Effector memory CD8-positive, alpha-beta T cell (primary cell): ENCODE results near the gene CENPT.
A peak's percentile ranks its signal among the peaks of the same experiment; 100 is the strongest.
"Not testable (repeated sequence)": the region's sequence is repeated elsewhere in the genome, so short reads cannot be mapped to it uniquely, and the experiment has no call there.

Experiments used
- ATAC-seq: fragments of 150-1000 bp; cut with Tn5 transposase; replicated peaks from 2 replicates; pipeline ENCODE4 v1.10.0; 2021; ENCODE audit warnings: mild to moderate bottlenecking, moderate library complexity
- DNase-seq, 3 experiments: peaks; one replicate each; pipeline ENCODE4 v3.0.0; 2021
- H3K27ac Mint-ChIP-seq, 2 donors: one replicate each; pipeline ENCODE4 v1.8.0; 2022; ENCODE audit warnings: mild to moderate bottlenecking in 2 of 2, mixed read lengths in 2 of 2, moderate library complexity in 2 of 2
- H3K27me3 Mint-ChIP-seq, 2 donors: one replicate each; pipeline ENCODE4 v1.8.0; 2022; ENCODE audit warnings: mixed read lengths in 2 of 2
- H3K36me3 Mint-ChIP-seq: one replicate; pipeline ENCODE4 v1.8.0; 2022; ENCODE audit warnings: mild to moderate bottlenecking, moderate library complexity, mixed read lengths; ENCODE audit not compliant: insufficient read depth
- H3K4me1 Mint-ChIP-seq, 2 donors: one replicate each; pipeline ENCODE4 v1.8.0; 2022; ENCODE audit warnings: low read depth in 2 of 2, mixed read lengths in 2 of 2
- H3K4me3 Mint-ChIP-seq, 2 donors: one replicate each; pipeline ENCODE4 v1.8.0; 2022; ENCODE audit warnings: mild to moderate bottlenecking in 2 of 2, mixed read lengths in 2 of 2, moderate library complexity in 2 of 2
- H3K9me3 Mint-ChIP-seq, 2 donors: one replicate each; pipeline ENCODE4 v1.8.0; 2022; ENCODE audit warnings: mixed read lengths in 2 of 2

Gene CENPT

DNA sequence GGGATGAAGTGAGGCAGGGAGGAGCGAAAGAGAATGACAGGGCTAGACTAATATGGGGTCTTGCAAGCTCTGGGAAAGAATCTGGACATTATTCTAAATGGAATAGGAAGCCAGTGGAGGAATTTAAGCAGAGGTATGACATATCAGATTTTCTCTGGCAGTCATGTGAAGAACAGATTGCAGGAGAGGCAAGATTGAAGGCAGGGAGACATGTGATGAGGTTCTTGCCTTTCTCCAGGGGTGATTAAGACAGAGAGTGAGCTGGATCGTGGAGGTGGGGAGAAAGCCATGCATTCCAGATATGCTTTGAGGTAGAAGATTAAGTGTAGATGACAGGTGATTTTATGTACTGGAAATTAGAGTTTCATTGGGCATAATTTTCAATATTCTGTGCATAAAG is 9.7 kb downstream of the CENPT start:
- H3K4me1 Mint-ChIP-seq: peaks cover 13 to 19% of the 10 kb centered on the region in 2 donors
- DNase-seq (no peak), ATAC-seq (no peak)
- no peak overlapping the region for H3K4me3 Mint-ChIP-seq
- no peaks in the 10 kb centered on the region for H3K27me3 Mint-ChIP-seq
- H3K36me3 Mint-ChIP-seq: peaks cover 20% of the 10 kb centered on the region
- no peaks in the 10 kb centered on the region for H3K9me3 Mint-ChIP-seq
- no peak overlapping the region for H3K27ac Mint-ChIP-seq

GRCh38 chr16:67837190-67837589 is 10.3 kb downstream of the CENPT start:
- Mint-ChIP-seq H3K36me3 (peaks cover 16% of the 10 kb centered on the region), H3K4me1 (peaks cover 16 to 19% of the 10 kb centered on the region in 2 donors)
- not testable (repeated sequence) for H3K27ac Mint-ChIP-seq, DNase-seq, H3K4me3 Mint-ChIP-seq, H3K9me3 Mint-ChIP-seq, ATAC-seq, H3K27me3 Mint-ChIP-seq

DNA sequence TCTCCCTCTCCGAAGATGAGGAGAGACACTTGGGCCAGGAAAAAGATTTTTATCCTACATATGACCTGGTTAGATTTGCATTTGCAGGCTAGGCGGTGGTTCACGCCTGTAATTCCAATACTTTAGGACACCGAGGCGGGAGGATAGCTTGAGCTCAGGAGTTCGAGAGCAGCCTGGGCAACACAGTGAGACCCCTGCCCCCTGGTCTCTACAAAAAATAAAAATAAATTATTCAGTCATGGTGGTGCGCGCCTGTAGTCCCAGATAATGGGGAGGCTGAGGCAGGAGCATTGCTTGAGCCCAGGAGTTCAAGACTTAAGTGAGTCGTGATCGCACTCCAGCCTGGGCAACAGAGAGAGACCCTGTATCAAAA is 13.3 kb downstream of the CENPT start:
- H3K27ac Mint-ChIP-seq: peak overlapping the region in 1 of 2 donors; percentile 91
- no peaks in the 10 kb centered on the region for H3K9me3 Mint-ChIP-seq
- no peaks in the 10 kb centered on the region for H3K27me3 Mint-ChIP-seq
- peaks cover 15% of the 10 kb centered on the region for H3K36me3 Mint-ChIP-seq
- ATAC-seq (no peak), DNase-seq (no peak)
- H3K4me1 Mint-ChIP-seq: peaks cover 9 to 17% of the 10 kb centered on the region in 2 donors
- peak overlapping the region; percentile 91 to 93 for H3K4me3 Mint-ChIP-seq

DNA sequence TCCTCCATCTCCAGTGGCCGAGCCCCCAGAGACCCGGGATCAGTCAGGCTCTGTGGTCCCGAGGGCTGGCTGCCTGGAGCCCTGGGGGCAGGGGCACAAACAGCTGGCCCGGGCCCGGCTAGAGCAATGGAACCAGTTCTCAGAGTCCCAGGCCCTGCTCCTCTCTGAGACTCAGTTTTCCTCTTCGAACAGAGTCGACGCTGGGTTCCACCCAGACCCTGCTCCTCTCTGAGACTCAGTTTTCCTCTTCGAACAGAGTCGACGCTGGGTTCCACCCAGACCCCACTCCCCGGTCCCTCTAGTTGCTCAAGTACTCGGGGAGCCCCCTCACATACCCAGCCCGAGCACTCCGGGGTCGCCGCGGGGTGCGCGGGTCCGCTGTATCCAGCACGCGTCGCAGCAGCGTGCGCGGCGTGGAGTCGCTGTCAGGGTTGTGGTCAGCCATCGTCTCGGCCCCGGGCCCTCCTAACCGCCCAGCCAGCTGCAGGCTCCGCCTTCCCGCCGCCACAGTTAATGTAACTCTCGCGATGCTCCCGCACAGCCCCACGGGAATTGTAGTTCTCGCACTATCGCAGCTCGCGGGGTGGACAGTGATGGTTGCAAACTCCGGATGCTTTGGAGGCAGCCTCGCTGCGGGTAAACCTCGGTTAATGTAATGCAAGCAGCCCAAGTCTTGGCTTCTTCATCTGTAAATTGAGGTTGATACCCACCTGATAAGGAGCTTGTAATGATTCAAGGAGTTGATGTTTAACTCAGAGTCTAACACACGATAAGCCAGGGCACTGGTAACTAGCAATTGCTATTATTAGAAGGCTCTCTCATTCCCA is 13.9 kb downstream of the CENPT start:
- Mint-ChIP-seq H3K27ac (peak overlapping the region; percentile 91), H3K4me1 (peaks cover 9 to 17% of the 10 kb centered on the region in 2 donors), H3K36me3 (peaks cover 15% of the 10 kb centered on the region), H3K27me3 (no peaks in the 10 kb centered on the region), H3K9me3 (no peaks in the 10 kb centered on the region), H3K4me3 (peak overlapping the region; percentile 91 to 93)
- ATAC-seq: peak; percentile 99
- peak; percentile 94 to 96 (median 95) for DNase-seq

DNA sequence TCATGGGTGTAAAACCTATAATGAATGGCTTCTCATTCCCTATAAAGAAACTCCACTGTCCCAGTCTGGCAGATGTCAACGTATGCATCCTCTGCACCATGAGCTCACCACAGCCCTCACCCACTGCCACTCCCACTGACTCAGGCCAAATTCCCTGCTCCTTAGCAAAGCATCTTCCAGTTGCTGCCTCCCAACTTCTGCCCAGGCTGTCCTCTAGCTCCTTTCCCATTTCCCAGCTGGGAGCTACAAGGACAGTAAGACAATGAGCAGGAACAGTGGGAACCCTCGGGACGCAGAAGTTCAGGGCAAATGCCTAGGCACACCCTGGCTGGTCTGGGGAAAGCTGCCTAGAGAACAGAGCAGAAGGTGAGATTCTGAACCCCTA is 14.5 kb downstream of the CENPT start:
- ATAC-seq (no peak), DNase-seq (no peak)
- Mint-ChIP-seq H3K4me1 (peaks cover 9 to 17% of the 10 kb centered on the region in 2 donors), H3K27me3 (no peaks in the 10 kb centered on the region), H3K4me3 (peak overlapping the region; percentile 91 to 93), H3K9me3 (no peaks in the 10 kb centered on the region), H3K36me3 (peaks cover 15% of the 10 kb centered on the region), H3K27ac (peak overlapping the region; percentile 91)

DNA sequence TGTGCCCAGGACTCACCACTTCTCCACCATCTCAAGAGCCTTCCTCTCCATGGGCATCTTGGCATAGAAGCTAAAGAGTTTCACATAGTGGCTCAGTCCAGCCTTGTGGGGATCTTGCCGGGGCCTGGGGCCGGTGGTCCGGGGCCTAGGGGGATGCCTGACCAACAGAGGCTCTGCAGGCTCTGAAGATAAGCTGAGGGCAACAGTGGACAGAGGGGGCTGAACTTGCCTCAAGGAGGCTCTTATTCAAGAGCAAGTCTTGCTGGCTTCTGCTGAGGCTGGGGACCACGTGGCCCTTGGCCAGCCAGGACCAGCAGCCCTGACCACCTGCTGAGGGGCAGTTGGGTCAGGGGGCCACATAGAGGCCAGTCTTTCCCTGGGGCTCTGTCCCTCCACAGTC is 18.8 kb downstream of the CENPT start:
- Mint-ChIP-seq H3K27ac (peak overlapping the region; percentile 15 to 49), H3K4me1 (peaks cover 9 to 13% of the 10 kb centered on the region in 2 donors), H3K9me3 (no peaks in the 10 kb centered on the region), H3K36me3 (peaks cover 8% of the 10 kb centered on the region), H3K4me3 (no peak overlapping the region), H3K27me3 (no peaks in the 10 kb centered on the region)
- ATAC-seq: no peak
- no peak for DNase-seq

- no peaks in the 10 kb centered on the region for H3K27me3 Mint-ChIP-seq
- H3K27ac Mint-ChIP-seq: no peak overlapping the region
- peaks cover 0 to 2% of the 10 kb centered on the region in 2 donors for H3K4me1 Mint-ChIP-seq
- DNase-seq (no peak), ATAC-seq (no peak)
- no peaks in the 10 kb centered on the region for H3K9me3 Mint-ChIP-seq
- no peak overlapping the region for H3K4me3 Mint-ChIP-seq
- H3K36me3 Mint-ChIP-seq: peaks cover 4% of the 10 kb centered on the region
Observed at GRCh38 chr16:67825906-67826305, 21.6 kb downstream of the CENPT start.

DNA sequence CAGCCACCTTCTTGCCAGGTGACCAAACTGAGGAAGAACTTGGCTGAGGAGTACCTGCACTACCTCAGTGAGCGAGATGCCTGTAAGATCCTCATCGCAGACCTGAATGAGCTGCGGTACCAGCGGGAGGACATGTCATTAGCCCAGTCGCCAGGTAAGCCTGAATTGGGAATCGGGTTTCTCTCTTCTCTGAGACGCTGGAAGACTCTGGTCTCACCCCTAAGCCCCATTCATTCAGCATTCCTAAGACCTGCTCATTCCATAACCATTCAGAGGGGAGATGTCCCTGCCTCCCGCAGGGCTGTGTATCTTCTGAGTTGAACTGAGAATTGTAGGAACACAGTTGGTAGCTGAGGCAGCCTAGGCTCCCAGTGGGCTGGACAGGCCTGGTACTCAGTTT is 22.4 kb downstream of the CENPT start:
- Mint-ChIP-seq H3K27ac (peak overlapping the region in 1 of 2 donors; percentile 52), H3K4me1 (peaks cover 0 to 2% of the 10 kb centered on the region in 2 donors), H3K4me3 (no peak overlapping the region), H3K9me3 (no peaks in the 10 kb centered on the region), H3K36me3 (peaks cover 4% of the 10 kb centered on the region), H3K27me3 (no peaks in the 10 kb centered on the region)
- DNase-seq (no peak), ATAC-seq (no peak)

DNA sequence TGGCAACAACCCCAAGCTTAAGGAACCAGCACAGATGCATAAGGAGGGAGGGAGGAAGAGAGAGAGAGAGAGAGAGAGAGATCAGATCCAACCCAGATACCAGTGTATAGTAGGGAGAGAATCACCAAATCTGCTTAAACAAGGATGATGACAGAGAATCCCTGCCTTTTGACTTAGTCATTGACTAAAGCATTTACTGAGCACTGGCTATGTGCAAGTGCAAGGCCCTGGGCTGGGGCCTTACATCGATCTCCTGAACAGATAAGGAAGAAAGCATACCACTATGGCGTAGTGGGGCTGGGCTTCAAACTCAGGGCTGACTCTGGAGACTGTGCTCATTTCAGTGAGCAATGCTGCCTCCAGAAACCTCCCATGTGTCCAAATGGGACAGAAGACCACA is 25.0 kb downstream of the CENPT start:
- ATAC-seq (no peak), DNase-seq (no peak)
- no peaks in the 10 kb centered on the region for H3K36me3 Mint-ChIP-seq
- H3K4me1 Mint-ChIP-seq: no peaks in the 10 kb centered on the region
- no peak overlapping the region for H3K4me3 Mint-ChIP-seq
- H3K9me3 Mint-ChIP-seq: no peaks in the 10 kb centered on the region
- no peak overlapping the region for H3K27ac Mint-ChIP-seq
- no peaks in the 10 kb centered on the region for H3K27me3 Mint-ChIP-seq

- H3K9me3 Mint-ChIP-seq: no peaks in the 10 kb centered on the region
Observed at GRCh38 chr16:67820608-67821259, 26.8 kb downstream of the CENPT start.

GRCh38 chr16:67814567-67814966 is 32.9 kb downstream of the CENPT start:
- DNase-seq: no peak
- no peak for ATAC-seq
- peaks cover 0 to 3% of the 10 kb centered on the region in 2 donors for H3K4me1 Mint-ChIP-seq
- no peaks in the 10 kb centered on the region for H3K27me3 Mint-ChIP-seq
- H3K4me3 Mint-ChIP-seq: no peak overlapping the region
- H3K27ac Mint-ChIP-seq: no peak overlapping the region
- no peaks in the 10 kb centered on the region for H3K36me3 Mint-ChIP-seq
- H3K9me3 Mint-ChIP-seq: no peaks in the 10 kb centered on the region

More at GRCh38 chr16:67820608-67821259, 26.8 kb downstream of the CENPT start:
- ATAC-seq: no peak
- Mint-ChIP-seq H3K27ac (no peak overlapping the region), H3K36me3 (no peaks in the 10 kb centered on the region), H3K4me3 (no peak overlapping the region), H3K4me1 (peaks cover 0 to 3% of the 10 kb centered on the region in 2 donors), H3K27me3 (no peaks in the 10 kb centered on the region)
- no peak for DNase-seq

GRCh38 chr16:67811899-67812298 is 35.6 kb downstream of the CENPT start:
- ATAC-seq (no peak), DNase-seq (no peak)
- H3K9me3 Mint-ChIP-seq: no peaks in the 10 kb centered on the region
- H3K36me3 Mint-ChIP-seq: peaks cover 3% of the 10 kb centered on the region
- peaks cover 3 to 6% of the 10 kb centered on the region in 2 donors for H3K4me1 Mint-ChIP-seq
- H3K27me3 Mint-ChIP-seq: no peaks in the 10 kb centered on the region
- H3K27ac Mint-ChIP-seq: no peak overlapping the region
- H3K4me3 Mint-ChIP-seq: no peak overlapping the region

DNA sequence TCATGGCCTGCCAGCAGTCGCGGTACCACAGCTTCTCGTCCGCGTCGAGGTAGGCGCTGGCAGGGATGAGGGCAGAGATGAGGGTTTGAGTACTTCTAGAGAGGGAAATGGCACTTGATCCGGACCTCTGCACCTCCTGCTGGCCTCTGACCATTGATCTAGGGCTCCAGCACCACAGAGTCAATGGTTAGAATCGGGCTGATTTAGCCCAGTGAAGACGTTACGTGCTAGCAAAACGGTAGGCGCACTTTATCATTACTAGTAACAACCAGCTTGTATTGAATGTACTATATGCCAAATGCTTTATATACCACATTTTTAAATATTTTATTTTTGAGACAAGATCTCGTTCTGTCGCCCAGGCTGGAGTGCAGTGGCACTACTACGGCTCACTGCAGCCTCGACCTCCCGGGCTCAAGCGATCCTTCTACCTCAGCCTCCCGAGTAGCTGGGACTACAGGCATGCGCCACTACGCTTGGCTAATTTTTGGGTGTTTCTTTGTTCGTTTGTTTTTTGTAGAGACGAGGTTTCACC is 40.3 kb downstream of the CENPT start:
- DNase-seq (no peak), ATAC-seq (no peak)
- H3K4me3 Mint-ChIP-seq: peak overlapping the region; percentile 82 to 86
- no peaks in the 10 kb centered on the region for H3K27me3 Mint-ChIP-seq
- peak overlapping the region; percentile 90 to 96 for H3K27ac Mint-ChIP-seq
- peaks cover 26 to 27% of the 10 kb centered on the region in 2 donors for H3K4me1 Mint-ChIP-seq
- no peaks in the 10 kb centered on the region for H3K9me3 Mint-ChIP-seq
- peaks cover 24% of the 10 kb centered on the region for H3K36me3 Mint-ChIP-seq
